Jurkat, Clone E6-1 (cell line): ENCODE results near the gene PRPSAP2. TPM values are rescaled to one million over a fixed set of nuclear protein-coding genes. Genes with fewer than 3 reads are reported as not detected.
A peak's percentile ranks its signal among the peaks of the same experiment; 100 is the strongest.
"Not testable (repeated sequence)": the region's sequence is repeated elsewhere in the genome, so short reads cannot be mapped to it uniquely, and the experiment has no call there.

Experiments used
- DNase-seq: peaks from one replicate; pipeline ENCODE4 v3.0.0-alpha.2; 2011; ENCODE audit warnings: low read depth, low spot score
- H3K4me3 ChIP-seq: 2 replicates; pipeline ENCODE4 v1.5.1; 2011; ENCODE audit warnings: mild to moderate bottlenecking, low read length, control low read depth, moderate library complexity
- polyA plus RNA-seq: library from polyadenylated mRNA; unstranded; fragments of >200 nt; gene quantifications from one replicate; pipeline ENCODE4 v1.2.1, GENCODE V29; 2012; ENCODE audit warnings: missing spikeins; ENCODE audit not compliant: insufficient read length, insufficient read depth

PRPSAP2 gene
- polyA plus RNA-seq: 58.1 TPM

- peak within 1 kb of the TSS; percentile 75 for H3K4me3 ChIP-seq
- DNase-seq: peak; percentile 90
Observed at GRCh38 chr17:18857864-18858566, at the start of gene PRPSAP2. TSS of gene PRPSAP2 (plus strand) at chr17:18858131. CDS start at chr17:18865834, 7,703 bp downstream.

- DNase-seq, H3K4me3 ChIP-seq: not testable (repeated sequence)
Observed at GRCh38 chr17:18815924-18816323, 42.0 kb upstream of the PRPSAP2 start.

GRCh38 chr17:18816489-18817371, 41.2 kb upstream of the PRPSAP2 start:
- peak; percentile 65 for DNase-seq
- not testable (repeated sequence) for H3K4me3 ChIP-seq

GRCh38 chr17:18821430-18821829, 36.5 kb upstream of the PRPSAP2 start:
- DNase-seq, H3K4me3 ChIP-seq: not testable (repeated sequence)

- DNase-seq, H3K4me3 ChIP-seq: not testable (repeated sequence)
Observed at GRCh38 chr17:18827613-18828012, 30.3 kb upstream of the PRPSAP2 start.

GRCh38 chr17:18848501-18848900, 9.4 kb upstream of the PRPSAP2 start:
- H3K4me3 ChIP-seq: no peak overlapping the region
- DNase-seq: no peak

GRCh38 chr17:18850679-18851078, 7.3 kb upstream of the PRPSAP2 start:
- H3K4me3 ChIP-seq: no peak overlapping the region
- no peak for DNase-seq

GRCh38 chr17:18851201-18851600, 6.7 kb upstream of the PRPSAP2 start:
- DNase-seq: no peak
- H3K4me3 ChIP-seq: no peak overlapping the region

GRCh38 chr17:18854956-18855355, 3.0 kb upstream of the PRPSAP2 start:
- no peak for DNase-seq
- no peak overlapping the region for H3K4me3 ChIP-seq

- DNase-seq: peak; percentile 93
Observed at GRCh38 chr17:18855831-18856569, 1.9 kb upstream of the PRPSAP2 start.

GRCh38 chr17:18856570-18856915, 1.4 kb upstream of the PRPSAP2 start:
- no peak for DNase-seq
- H3K4me3 ChIP-seq: peak overlapping the region; percentile 91

More at GRCh38 chr17:18855831-18856569, 1.9 kb upstream of the PRPSAP2 start:
- H3K4me3 ChIP-seq: peak overlapping the region; percentile 91

GRCh38 chr17:18858567-18859245, 775 bp downstream of the PRPSAP2 start:
- H3K4me3 ChIP-seq: peak overlapping the region; percentile 75
- DNase-seq: no peak

GRCh38 chr17:18859256-18859655, 1.3 kb downstream of the PRPSAP2 start:
- no peak for DNase-seq
- H3K4me3 ChIP-seq: no peak overlapping the region; the same call in 1 of the 2 replicates

- no peak overlapping the region for H3K4me3 ChIP-seq
Observed at GRCh38 chr17:18860161-18860972, 2.4 kb downstream of the PRPSAP2 start.

GRCh38 chr17:18862011-18862410, 4.1 kb downstream of the PRPSAP2 start:
- DNase-seq: no peak
- no peak overlapping the region for H3K4me3 ChIP-seq

More at GRCh38 chr17:18860161-18860972, 2.4 kb downstream of the PRPSAP2 start:
- DNase-seq: no peak

GRCh38 chr17:18864996-18865395, 7.1 kb downstream of the PRPSAP2 start:
- H3K4me3 ChIP-seq, DNase-seq: not testable (repeated sequence)

- no peak for DNase-seq
- H3K4me3 ChIP-seq: no peak overlapping the region
Observed at GRCh38 chr17:18866866-18867813, 9.2 kb downstream of the PRPSAP2 start.
